Body of pancreas (tissue), 4 donors: ENCODE measurements around the gene TCF12.

Source experiments
- CTCF ChIP-seq, 7 experiments: fragments of 450-650 bp in 4 of 7; fragments of 200-600 bp in 3 of 7; sonication (generic) in 3 of 7; IDR thresholded peaks; one replicate each; pipeline ENCODE4 v1.5.1; 2016 to 2019; ENCODE audit warnings: antibody characterized with exemption in 7 of 7
- POLR2A ChIP-seq, 3 donors: fragments of 450-650 bp; IDR thresholded peaks; one replicate each; pipeline ENCODE4 v1.6.1; 2016; ENCODE audit warnings: antibody characterized with exemption in 3 of 3, mild to moderate bottlenecking in 2 of 3

GRCh38 chr15:57036352-57036751, 117.9 kb downstream of the TCF12 start:
- no peak for TF ChIP-seq CTCF (IDR thresholded peaks at IDR 0.05)
- no peak for TF ChIP-seq POLR2A (IDR thresholded peaks at IDR 0.05)
